Osteocyte (in vitro differentiated cells): ENCODE measurements around the gene ASB13. TPM values are rescaled to one million over a fixed set of nuclear protein-coding genes. Genes with fewer than 3 reads are reported as not detected.

ENCODE experiments used
- DNase-seq: peaks from one replicate; pipeline ENCODE4 v3.0.0; 2021; ENCODE audit warnings: mixed read lengths; ENCODE audit not compliant: unreplicated experiment; ENCODE audit errors: extremely low spot score
- H3K27ac Mint-ChIP-seq: one replicate; pipeline ENCODE4 v1.8.0; 2021; ENCODE audit warnings: mild to moderate bottlenecking, mixed read lengths; ENCODE audit not compliant: unreplicated experiment
- H3K27me3 Mint-ChIP-seq: one replicate; pipeline ENCODE4 v1.8.0; 2021; ENCODE audit warnings: mixed read lengths; ENCODE audit not compliant: unreplicated experiment
- H3K36me3 Mint-ChIP-seq: one replicate; pipeline ENCODE4 v1.8.0; 2021; ENCODE audit warnings: mixed read lengths; ENCODE audit not compliant: unreplicated experiment
- H3K4me1 Mint-ChIP-seq: one replicate; pipeline ENCODE4 v1.8.0; 2021; ENCODE audit warnings: mixed read lengths; ENCODE audit not compliant: unreplicated experiment
- H3K4me3 Mint-ChIP-seq: one replicate; pipeline ENCODE4 v1.8.0; 2021; ENCODE audit warnings: mild to moderate bottlenecking, moderate library complexity, mixed read lengths; ENCODE audit not compliant: unreplicated experiment
- H3K9me3 Mint-ChIP-seq: one replicate; pipeline ENCODE4 v1.8.0; 2021; ENCODE audit warnings: mixed read lengths; ENCODE audit not compliant: unreplicated experiment
- total RNA-seq: library from RNA; stranded (reverse); gene quantifications from 2 replicates; pipeline ENCODE4 v1.2.1, GENCODE V29; 2021
- TF ChIP-seq, protein P1 (sequence below): fragments of 200-600 bp; sonication (generic); IDR thresholded peaks from 2 replicates; pipeline ENCODE4 v1.5.0; 2021; ENCODE audit warnings: antibody characterized with exemption, mild to moderate bottlenecking, moderate library complexity

Gene ASB13
- total RNA-seq, 1 donor from 2014 or later, result 18.4 TPM

DNA sequence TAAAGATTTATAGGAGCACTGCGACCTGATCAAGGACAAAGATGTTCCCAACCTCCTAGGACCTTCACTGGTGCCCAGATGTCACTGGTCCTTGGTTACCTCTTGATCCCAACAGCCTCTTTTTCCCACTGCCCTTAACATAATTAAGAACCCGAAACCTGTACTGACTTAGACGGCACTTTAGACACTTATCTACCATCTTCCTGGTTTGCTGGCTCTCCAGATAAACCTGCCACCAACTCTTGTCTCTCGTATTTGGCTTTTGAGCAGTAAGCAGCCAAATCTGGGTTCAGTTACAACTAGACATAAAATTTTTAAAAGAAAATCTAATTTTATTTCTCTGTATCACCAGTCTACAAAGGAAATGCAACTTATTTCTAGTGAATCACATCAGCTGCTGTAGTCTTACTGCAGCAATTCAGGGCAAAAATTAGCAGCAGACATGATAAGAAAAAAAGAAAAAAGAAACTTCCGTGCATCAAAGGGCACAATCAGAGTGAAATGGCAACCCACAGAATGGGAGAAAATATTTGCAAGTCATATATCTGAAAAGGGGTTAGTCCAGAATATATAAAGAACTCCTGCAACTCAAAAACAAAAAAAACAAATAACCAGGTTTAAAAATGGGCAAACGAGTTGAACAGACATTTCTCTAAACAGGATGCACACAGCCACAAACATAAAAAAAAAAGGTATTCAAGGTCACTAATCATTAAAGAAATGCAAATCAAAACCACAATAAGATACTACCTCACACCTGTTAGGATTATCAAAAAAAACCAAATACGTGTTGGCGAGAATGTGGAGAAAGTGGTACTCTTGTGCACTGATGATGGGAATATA lies 9.4 kb downstream of the ASB13 start:
- no peak for DNase-seq
- H3K4me1 Mint-ChIP-seq, result no peaks in the 10 kb centered on the region
- no peaks in the 10 kb centered on the region for H3K27me3 Mint-ChIP-seq
- no peak overlapping the region for H3K27ac Mint-ChIP-seq
- no peak overlapping the region for H3K4me3 Mint-ChIP-seq
- H3K9me3 Mint-ChIP-seq, result no peaks in the 10 kb centered on the region
- TF ChIP-seq, protein P1, sequence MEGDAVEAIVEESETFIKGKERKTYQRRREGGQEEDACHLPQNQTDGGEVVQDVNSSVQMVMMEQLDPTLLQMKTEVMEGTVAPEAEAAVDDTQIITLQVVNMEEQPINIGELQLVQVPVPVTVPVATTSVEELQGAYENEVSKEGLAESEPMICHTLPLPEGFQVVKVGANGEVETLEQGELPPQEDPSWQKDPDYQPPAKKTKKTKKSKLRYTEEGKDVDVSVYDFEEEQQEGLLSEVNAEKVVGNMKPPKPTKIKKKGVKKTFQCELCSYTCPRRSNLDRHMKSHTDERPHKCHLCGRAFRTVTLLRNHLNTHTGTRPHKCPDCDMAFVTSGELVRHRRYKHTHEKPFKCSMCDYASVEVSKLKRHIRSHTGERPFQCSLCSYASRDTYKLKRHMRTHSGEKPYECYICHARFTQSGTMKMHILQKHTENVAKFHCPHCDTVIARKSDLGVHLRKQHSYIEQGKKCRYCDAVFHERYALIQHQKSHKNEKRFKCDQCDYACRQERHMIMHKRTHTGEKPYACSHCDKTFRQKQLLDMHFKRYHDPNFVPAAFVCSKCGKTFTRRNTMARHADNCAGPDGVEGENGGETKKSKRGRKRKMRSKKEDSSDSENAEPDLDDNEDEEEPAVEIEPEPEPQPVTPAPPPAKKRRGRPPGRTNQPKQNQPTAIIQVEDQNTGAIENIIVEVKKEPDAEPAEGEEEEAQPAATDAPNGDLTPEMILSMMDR, result no peak
- peaks cover 3% of the 10 kb centered on the region for H3K36me3 Mint-ChIP-seq

- DNase-seq, result no peak
- H3K36me3 Mint-ChIP-seq, result peaks cover 4% of the 10 kb centered on the region
- no peaks in the 10 kb centered on the region for H3K27me3 Mint-ChIP-seq
- H3K27ac Mint-ChIP-seq, result no peak overlapping the region
- no peaks in the 10 kb centered on the region for H3K4me1 Mint-ChIP-seq
- H3K9me3 Mint-ChIP-seq, result no peaks in the 10 kb centered on the region
- no peak overlapping the region for H3K4me3 Mint-ChIP-seq
- TF ChIP-seq, protein P1, result no peak
Observed at GRCh38 chr10:5655121-5655520, 11.3 kb downstream of the ASB13 start.

GRCh38 chr10:5654218-5654755 lies 12.1 kb downstream of the ASB13 start:
- DNase-seq, result no peak
- no peaks in the 10 kb centered on the region for H3K27me3 Mint-ChIP-seq
- peaks cover 9% of the 10 kb centered on the region for H3K36me3 Mint-ChIP-seq
- no peaks in the 10 kb centered on the region for H3K4me1 Mint-ChIP-seq
- no peak overlapping the region for H3K27ac Mint-ChIP-seq
- TF ChIP-seq, protein P1, result no peak
- no peak overlapping the region for H3K4me3 Mint-ChIP-seq
- no peaks in the 10 kb centered on the region for H3K9me3 Mint-ChIP-seq

DNA sequence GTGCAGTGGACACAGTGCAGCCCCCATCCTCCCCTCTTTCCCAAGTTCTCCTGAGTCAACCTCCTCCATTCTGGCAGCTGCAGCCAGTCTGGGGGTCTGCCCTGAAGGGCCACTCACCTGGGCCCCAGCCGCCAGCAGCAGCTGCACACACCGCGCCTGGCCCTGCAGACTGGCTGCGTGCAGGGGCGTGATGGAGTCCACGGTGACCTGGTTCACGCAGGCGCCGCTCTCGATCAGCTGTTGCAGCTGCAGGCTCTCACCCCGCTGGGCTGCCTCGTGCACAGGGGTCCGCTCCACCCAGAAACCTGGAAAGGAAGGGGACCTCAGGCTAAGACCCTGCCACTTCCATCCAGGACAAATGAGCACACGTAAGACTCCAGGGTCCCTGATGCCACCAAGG lies 13.6 kb downstream of the ASB13 start:
- peaks cover 10% of the 10 kb centered on the region for H3K36me3 Mint-ChIP-seq
- H3K4me3 Mint-ChIP-seq, result no peak overlapping the region
- TF ChIP-seq, protein P1, result no peak
- no peaks in the 10 kb centered on the region for H3K9me3 Mint-ChIP-seq
- H3K27ac Mint-ChIP-seq, result no peak overlapping the region
- DNase-seq, result no peak
- no peaks in the 10 kb centered on the region for H3K4me1 Mint-ChIP-seq
- no peaks in the 10 kb centered on the region for H3K27me3 Mint-ChIP-seq

DNA sequence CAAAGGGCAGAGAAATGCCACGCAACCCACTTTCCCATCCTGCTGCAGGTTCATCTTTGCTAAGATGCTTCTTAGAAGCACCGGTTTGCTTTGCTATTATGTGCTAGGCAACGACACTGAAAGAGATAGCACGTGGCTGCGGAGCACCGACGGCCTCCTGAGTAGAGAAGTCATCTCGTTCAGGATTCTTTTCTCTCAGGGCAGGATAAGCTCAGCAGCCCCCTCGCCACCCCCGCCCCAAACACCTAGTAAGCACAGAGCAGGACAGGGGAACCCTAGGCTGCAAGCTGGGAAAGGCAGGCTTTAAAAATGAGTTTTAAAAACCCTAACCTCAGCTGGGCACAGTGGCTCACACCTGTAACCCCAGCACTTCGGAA lies 15.0 kb downstream of the ASB13 start:
- peaks cover 18% of the 10 kb centered on the region for H3K36me3 Mint-ChIP-seq
- no peak for DNase-seq
- H3K9me3 Mint-ChIP-seq, result no peaks in the 10 kb centered on the region
- no peak overlapping the region for H3K27ac Mint-ChIP-seq
- TF ChIP-seq, protein P1, result no peak
- H3K4me3 Mint-ChIP-seq, result no peak overlapping the region
- no peaks in the 10 kb centered on the region for H3K4me1 Mint-ChIP-seq
- no peaks in the 10 kb centered on the region for H3K27me3 Mint-ChIP-seq
